GM12878 (cell line): ENCODE results near the gene MUSTN1. TPM values are rescaled to one million over a fixed set of nuclear protein-coding genes. Genes with fewer than 3 reads are reported as not detected.

Source experiments
- ATAC-seq: fragments of 200-7000 bp; cut with Tn5 transposase; 3 replicates; pipeline ENCODE4 v1.9.1; 2020; ENCODE audit warnings: mild to moderate bottlenecking, moderate library complexity
- BruUV-seq: library from RNA; stranded (reverse); fragments of 400-500 nt; replicated peaks from 2 replicates; lab custom pipeline; 2021; lab: Mats Ljungman, UMichigan
- CTCF ChIA-PET: fragments of 300-600 bp; sonication (Branson Sonifier 250); formaldehyde crosslinking; extraction: SDS; loops from one replicate; lab custom pipeline; 2021; ENCODE audit warnings: inconsistent platforms; lab: Yijun Ruan, JAX
- POLR2A ChIA-PET: fragments of 350-600 bp; formaldehyde crosslinking; extraction: SDS; loops from one replicate; lab custom pipeline; 2021; ENCODE audit warnings: inconsistent platforms; lab: Charles Lee
- RAD21 ChIA-PET: fragments of 300-600 bp; sonication (Branson Sonifier 250); formaldehyde crosslinking; loops from one replicate; lab custom pipeline; 2023; ENCODE audit warnings: antibody characterized with exemption; ENCODE audit not compliant: unreplicated experiment; lab: Charles Lee
- SMC1A ChIA-PET: fragments of 300-600 bp; sonication (Branson Sonifier 250); formaldehyde crosslinking; loops from one replicate; lab custom pipeline; 2023; ENCODE audit not compliant: unreplicated experiment, uncharacterized antibody; lab: Charles Lee
- DNase-seq: peaks from one replicate; pipeline ENCODE4 v3.0.0-alpha.2; 2011; ENCODE audit warnings: low read depth, low spot score
- FAIRE-seq: peaks from 3 replicates; lab custom pipeline; 2011; peaks lifted over from hg19 to GRCh38; lab: Jason Lieb, UNC
- H2AFZ ChIP-seq: 2 replicates; pipeline ENCODE4 v1.6.0; 2011; ENCODE audit warnings: low read depth, low read length, control low read depth; ENCODE audit not compliant: control insufficient read depth
- H3K27ac ChIP-seq: 2 replicates; pipeline ENCODE4 v1.5.1; 2011; ENCODE audit warnings: control low read depth; ENCODE audit not compliant: control insufficient read depth, insufficient read depth
- H3K27me3 ChIP-seq, 2 experiments: replicated peaks in 1 of 2; 2 replicates each; pipeline versions ENCODE4 v1.6.0 to v1.6.1; 2011; ENCODE audit warnings: low read length in 1 of 2; ENCODE audit not compliant: control insufficient read depth in 2 of 2, insufficient read depth in 2 of 2
- H3K36me3 ChIP-seq, 2 experiments: 2 replicates each; pipeline ENCODE4 v1.5.1; 2011; ENCODE audit warnings: low read length in 1 of 2; ENCODE audit not compliant: control insufficient read depth in 2 of 2, insufficient read depth in 2 of 2
- H3K4me1 ChIP-seq: 2 replicates; pipeline ENCODE4 v1.6.1; 2011; ENCODE audit warnings: mild to moderate bottlenecking, low read length, moderate library complexity, mixed read lengths; ENCODE audit not compliant: control insufficient read depth, insufficient read depth
- H3K4me2 ChIP-seq: 2 replicates; pipeline ENCODE4 v1.6.0; 2011; ENCODE audit warnings: control low read depth; ENCODE audit not compliant: control insufficient read depth, insufficient read depth
- H3K4me3 ChIP-seq: fragments of 200-600 bp; sonication (generic); 2 replicates; pipeline ENCODE4 v1.5.1; 2016
- H3K79me2 ChIP-seq: 2 replicates; pipeline ENCODE4 v1.6.0; 2011; ENCODE audit warnings: low read length; ENCODE audit not compliant: control insufficient read depth, insufficient read depth
- H3K9ac ChIP-seq: 2 replicates; pipeline ENCODE4 v1.8.0; 2011; ENCODE audit warnings: low read length, control low read depth, mixed read lengths; ENCODE audit not compliant: control insufficient read depth, insufficient read depth
- H3K9me3 ChIP-seq: replicated peaks from 3 replicates; pipeline ENCODE4 v1.5.1; 2011; ENCODE audit warnings: mild to moderate bottlenecking, low read length; ENCODE audit not compliant: control insufficient read depth, insufficient read depth
- H4K20me1 ChIP-seq: 2 replicates; pipeline ENCODE4 v1.6.0; 2011; ENCODE audit not compliant: control insufficient read depth, insufficient read depth
- CBFB ChIP-seq: IDR thresholded peaks from 2 replicates; pipeline ENCODE4 v1.6.1; 2016; ENCODE audit warnings: antibody characterized with exemption, low read depth
- CBX3 ChIP-seq: fragments of 200-600 bp; sonication (generic); IDR thresholded peaks from 2 replicates; pipeline ENCODE4 v1.6.1; 2016; ENCODE audit warnings: low read depth, borderline replicate concordance
- CREM ChIP-seq: IDR thresholded peaks from 2 replicates; pipeline ENCODE4 v1.6.1; 2014; ENCODE audit warnings: antibody characterized with exemption, low read depth
- GATAD2B ChIP-seq: fragments of 450-650 bp; conservative IDR thresholded peaks from 2 replicates; pipeline ENCODE4 v1.6.1; 2017; ENCODE audit warnings: low read depth, mild to moderate bottlenecking, moderate library complexity
- LARP7 ChIP-seq: fragments of 450-650 bp; IDR thresholded peaks from 2 replicates; pipeline ENCODE4 v1.6.1; 2017; ENCODE audit warnings: mild to moderate bottlenecking
- RAD51 ChIP-seq: fragments of 450-650 bp; IDR thresholded peaks from 2 replicates; pipeline ENCODE4 v1.6.1; 2016; ENCODE audit warnings: moderate library complexity, mild to moderate bottlenecking, inconsistent platforms
- SIN3A ChIP-seq: IDR thresholded peaks from 2 replicates; pipeline ENCODE4 v1.6.1; 2012; ENCODE audit warnings: low read depth, low read length, improper control_type of control experiment
- WRNIP1 ChIP-seq: IDR thresholded peaks from 2 replicates; pipeline ENCODE4 v1.6.1; 2011; ENCODE audit warnings: low read depth, low read length, improper control_type of control experiment, borderline replicate concordance
- ZNF217 ChIP-seq: fragments of 450-650 bp; IDR thresholded peaks from 2 replicates; pipeline ENCODE4 v1.6.1; 2017; ENCODE audit warnings: antibody characterized with exemption, mild to moderate bottlenecking
- WGBS: methylation state at CpG from one replicate; pipeline ENCODE4 v1.1.6; 2016; ENCODE audit warnings: low lambda C conversion rate; ENCODE audit not compliant: insufficient replicate concordance, insufficient coverage; ENCODE audit errors: missing lambda C conversion rate; 5-methylcytosine and 5-hydroxymethylcytosine counted together
- in situ Hi-C: fragments of 300-500 bp; cut with MboI; formaldehyde crosslinking; loops from 9 replicates; pipeline ENCODE4 v1.14.3; 2018; ENCODE audit warnings: mixed read lengths
- intact Hi-C: fragments of 100-400 bp; cut with micrococcal nuclease; formaldehyde crosslinking; loops from one replicate; pipeline ENCODE4 v1.14.2; 2022; ENCODE audit not compliant: unreplicated experiment
- polyA plus RNA-seq, 11 experiments: library from polyadenylated mRNA; depleted of rRNA in 4 of 11; unstranded in 6 of 11; stranded (reverse) in 5 of 11; fragments of >200 nt; fragmentation: Nextera tagmentation in 4 of 11; fragmentation: Illumina TruSeq in 1 of 11; extraction: Ambion mirVana in 4 of 11; extraction: Trizol in 1 of 11; gene quantifications; 1 replicate in 1 of 11; 2 replicates in 10 of 11; pipeline versions ENCODE4 v1.2.1 to v1.2.3, GENCODE V29; 2011 to 2016; ENCODE audit warnings: inconsistent platforms in 2 of 11, missing spikeins in 2 of 11, low read depth in 1 of 11
- total RNA-seq, 4 experiments: library from RNA; depleted of rRNA in 3 of 4; stranded (reverse); fragments of >200 nt in 3 of 4; fragmentation: Illumina TruSeq in 1 of 4; extraction: Trizol in 1 of 4; gene quantifications; 2 replicates each; pipeline versions ENCODE4 v1.2.1 to v1.2.3, GENCODE V29; 2013 to 2021
- TF ChIP-seq, protein P1 (sequence below): fragments of 450-650 bp; formaldehyde crosslinking; IDR thresholded peaks from 2 replicates; pipeline ENCODE4 v1.4.0; 2022; ENCODE audit warnings: mild to moderate bottlenecking, moderate library complexity
- TF ChIP-seq, protein P2 (sequence below): IDR thresholded peaks from 2 replicates; pipeline ENCODE4 v1.6.1; 2012; ENCODE audit warnings: improper control_type of control experiment, low read depth, low read length; ENCODE audit not compliant: insufficient replicate concordance
- TF ChIP-seq, protein P3 (sequence below): IDR thresholded peaks from 2 replicates; pipeline ENCODE4 v1.6.1; 2012; ENCODE audit warnings: low read depth, low read length, improper control_type of control experiment

MUSTN1 gene
- total and polyA plus RNA-seq, 10 of the 15 experiments (the other 5 are each of a cell fraction or from before 2014, with no cell fraction given) = 0.35 to 4.5 (median 1.2) TPM; not detected in 2

GRCh38 chr3:52816199-52816598 is 18.6 kb downstream of the MUSTN1 start:
- FAIRE-seq (no peak), DNase-seq (no peak), ATAC-seq (no peak)
- ChIA-PET RAD21 (no interaction called here), CTCF (interaction anchor here (0.9 to 1.0 kb wide), 2 partner anchors 10 to 29 kb away, joined by 3 to 4 read pairs; no protein-coding TSS in a partner anchor), POLR2A (no interaction called here), SMC1A (no interaction called here)
- Histone ChIP-seq H3K9me3 (no peaks in the 10 kb centered on the region), H3K79me2 (no peaks in the 10 kb centered on the region), H3K36me3 (no peaks in the 10 kb centered on the region), H3K4me3 (no peak overlapping the region), H3K27ac (no peak overlapping the region), H3K4me1 (no peaks in the 10 kb centered on the region), H3K27me3 (no peaks in the 10 kb centered on the region), H3K9ac (no peak overlapping the region), H4K20me1 (no peaks in the 10 kb centered on the region), H3K4me2 (no peak overlapping the region), H2AFZ (no peak overlapping the region)
- intact Hi-C loops (no loop called here), in situ Hi-C loops (no loop called here)
- TF ChIP-seq GATAD2B = no peak
- TF ChIP-seq RAD51 = no peak
- no peak for TF ChIP-seq WRNIP1
- TF ChIP-seq SIN3A = no peak
- no peak for TF ChIP-seq CBX3
- TF ChIP-seq, protein P1, sequence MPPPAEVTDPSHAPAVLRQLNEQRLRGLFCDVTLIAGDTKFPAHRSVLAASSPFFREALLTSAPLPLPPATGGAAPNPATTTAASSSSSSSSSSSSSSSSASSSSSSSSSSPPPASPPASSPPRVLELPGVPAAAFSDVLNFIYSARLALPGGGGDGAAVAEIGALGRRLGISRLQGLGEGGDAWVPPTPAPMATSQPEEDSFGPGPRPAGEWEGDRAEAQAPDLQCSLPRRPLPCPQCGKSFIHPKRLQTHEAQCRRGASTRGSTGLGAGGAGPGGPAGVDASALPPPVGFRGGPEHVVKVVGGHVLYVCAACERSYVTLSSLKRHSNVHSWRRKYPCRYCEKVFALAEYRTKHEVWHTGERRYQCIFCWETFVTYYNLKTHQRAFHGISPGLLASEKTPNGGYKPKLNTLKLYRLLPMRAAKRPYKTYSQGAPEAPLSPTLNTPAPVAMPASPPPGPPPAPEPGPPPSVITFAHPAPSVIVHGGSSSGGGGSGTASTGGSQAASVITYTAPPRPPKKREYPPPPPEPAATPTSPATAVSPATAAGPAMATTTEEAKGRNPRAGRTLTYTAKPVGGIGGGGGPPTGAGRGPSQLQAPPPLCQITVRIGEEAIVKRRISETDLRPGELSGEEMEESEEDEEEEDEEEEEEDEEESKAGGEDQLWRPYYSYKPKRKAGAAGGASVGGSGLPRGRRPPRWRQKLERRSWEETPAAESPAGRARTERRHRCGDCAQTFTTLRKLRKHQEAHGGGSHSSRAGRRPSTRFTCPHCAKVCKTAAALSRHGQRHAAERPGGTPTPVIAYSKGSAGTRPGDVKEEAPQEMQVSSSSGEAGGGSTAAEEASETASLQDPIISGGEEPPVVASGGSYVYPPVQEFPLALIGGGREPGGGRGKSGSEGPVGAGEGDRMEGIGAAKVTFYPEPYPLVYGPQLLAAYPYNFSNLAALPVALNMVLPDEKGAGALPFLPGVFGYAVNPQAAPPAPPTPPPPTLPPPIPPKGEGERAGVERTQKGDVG (CRISPR knock-in tag) = no peak
- no peak for TF ChIP-seq ZNF217
- TF ChIP-seq CBFB = no peak
- TF ChIP-seq, protein P2, sequence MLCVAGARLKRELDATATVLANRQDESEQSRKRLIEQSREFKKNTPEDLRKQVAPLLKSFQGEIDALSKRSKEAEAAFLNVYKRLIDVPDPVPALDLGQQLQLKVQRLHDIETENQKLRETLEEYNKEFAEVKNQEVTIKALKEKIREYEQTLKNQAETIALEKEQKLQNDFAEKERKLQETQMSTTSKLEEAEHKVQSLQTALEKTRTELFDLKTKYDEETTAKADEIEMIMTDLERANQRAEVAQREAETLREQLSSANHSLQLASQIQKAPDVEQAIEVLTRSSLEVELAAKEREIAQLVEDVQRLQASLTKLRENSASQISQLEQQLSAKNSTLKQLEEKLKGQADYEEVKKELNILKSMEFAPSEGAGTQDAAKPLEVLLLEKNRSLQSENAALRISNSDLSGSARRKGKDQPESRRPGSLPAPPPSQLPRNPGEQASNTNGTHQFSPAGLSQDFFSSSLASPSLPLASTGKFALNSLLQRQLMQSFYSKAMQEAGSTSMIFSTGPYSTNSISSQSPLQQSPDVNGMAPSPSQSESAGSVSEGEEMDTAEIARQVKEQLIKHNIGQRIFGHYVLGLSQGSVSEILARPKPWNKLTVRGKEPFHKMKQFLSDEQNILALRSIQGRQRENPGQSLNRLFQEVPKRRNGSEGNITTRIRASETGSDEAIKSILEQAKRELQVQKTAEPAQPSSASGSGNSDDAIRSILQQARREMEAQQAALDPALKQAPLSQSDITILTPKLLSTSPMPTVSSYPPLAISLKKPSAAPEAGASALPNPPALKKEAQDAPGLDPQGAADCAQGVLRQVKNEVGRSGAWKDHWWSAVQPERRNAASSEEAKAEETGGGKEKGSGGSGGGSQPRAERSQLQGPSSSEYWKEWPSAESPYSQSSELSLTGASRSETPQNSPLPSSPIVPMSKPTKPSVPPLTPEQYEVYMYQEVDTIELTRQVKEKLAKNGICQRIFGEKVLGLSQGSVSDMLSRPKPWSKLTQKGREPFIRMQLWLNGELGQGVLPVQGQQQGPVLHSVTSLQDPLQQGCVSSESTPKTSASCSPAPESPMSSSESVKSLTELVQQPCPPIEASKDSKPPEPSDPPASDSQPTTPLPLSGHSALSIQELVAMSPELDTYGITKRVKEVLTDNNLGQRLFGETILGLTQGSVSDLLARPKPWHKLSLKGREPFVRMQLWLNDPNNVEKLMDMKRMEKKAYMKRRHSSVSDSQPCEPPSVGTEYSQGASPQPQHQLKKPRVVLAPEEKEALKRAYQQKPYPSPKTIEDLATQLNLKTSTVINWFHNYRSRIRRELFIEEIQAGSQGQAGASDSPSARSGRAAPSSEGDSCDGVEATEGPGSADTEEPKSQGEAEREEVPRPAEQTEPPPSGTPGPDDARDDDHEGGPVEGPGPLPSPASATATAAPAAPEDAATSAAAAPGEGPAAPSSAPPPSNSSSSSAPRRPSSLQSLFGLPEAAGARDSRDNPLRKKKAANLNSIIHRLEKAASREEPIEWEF = no peak
- TF ChIP-seq, protein P3, sequence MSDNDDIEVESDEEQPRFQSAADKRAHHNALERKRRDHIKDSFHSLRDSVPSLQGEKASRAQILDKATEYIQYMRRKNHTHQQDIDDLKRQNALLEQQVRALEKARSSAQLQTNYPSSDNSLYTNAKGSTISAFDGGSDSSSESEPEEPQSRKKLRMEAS = no peak
- no peak for TF ChIP-seq CREM
- TF ChIP-seq LARP7 = no peak
- WGBS = 51% methylated on average over 6 of the region's 6 CpGs
- no TSS peak for BruUV-seq
